GM21529 (cell line): Measurements from ENCODE around the gene C16orf90.

Experiments used
- ATAC-seq: cut with Tn5 transposase; IDR thresholded peaks from one replicate; pipeline ENCODE4 v1.9.1; 2021; ENCODE audit not compliant: unreplicated experiment

The C16orf90 gene

DNA sequence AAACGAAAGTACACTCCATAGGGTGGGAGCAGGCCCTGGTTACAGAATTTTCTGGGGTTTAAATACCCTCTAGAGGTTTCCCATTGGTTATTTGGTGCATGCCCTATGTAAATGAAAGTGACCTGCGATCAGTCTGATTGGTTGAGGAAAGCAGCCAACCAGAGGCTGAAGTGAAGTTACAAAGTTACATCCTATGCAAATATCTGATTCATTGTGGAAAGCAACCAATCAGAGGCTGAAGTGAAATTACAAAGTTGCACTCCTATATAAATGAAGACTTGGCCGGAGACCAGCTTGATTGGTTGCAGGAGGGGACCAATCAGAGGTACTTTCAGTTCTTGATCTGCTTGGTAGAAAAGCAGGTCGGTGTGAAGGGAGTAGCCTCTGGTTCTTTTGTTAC, 27.4 kb downstream of the C16orf90 start:
- ATAC-seq: no peak

DNA sequence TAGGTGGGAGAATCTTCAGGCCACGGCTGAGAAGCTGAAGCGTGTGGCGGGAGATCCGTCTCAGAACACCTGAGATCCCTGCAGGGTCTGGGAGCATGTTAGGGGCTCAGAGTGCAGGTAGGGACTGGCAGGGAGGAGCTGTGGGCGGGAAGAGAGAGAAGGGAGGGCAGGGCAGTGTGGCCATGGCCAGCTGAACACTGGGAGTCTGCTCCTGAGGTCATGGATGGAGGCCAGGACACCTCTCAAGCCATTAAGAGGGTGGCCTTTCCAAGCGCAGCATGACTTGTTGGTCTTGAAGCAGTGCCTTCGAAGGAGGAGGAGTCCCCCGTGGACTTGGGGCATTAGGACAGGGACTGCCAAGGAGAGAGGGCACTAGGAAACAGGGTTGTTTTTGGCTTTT, 28.1 kb downstream of the C16orf90 start:
- no peak for ATAC-seq

DNA sequence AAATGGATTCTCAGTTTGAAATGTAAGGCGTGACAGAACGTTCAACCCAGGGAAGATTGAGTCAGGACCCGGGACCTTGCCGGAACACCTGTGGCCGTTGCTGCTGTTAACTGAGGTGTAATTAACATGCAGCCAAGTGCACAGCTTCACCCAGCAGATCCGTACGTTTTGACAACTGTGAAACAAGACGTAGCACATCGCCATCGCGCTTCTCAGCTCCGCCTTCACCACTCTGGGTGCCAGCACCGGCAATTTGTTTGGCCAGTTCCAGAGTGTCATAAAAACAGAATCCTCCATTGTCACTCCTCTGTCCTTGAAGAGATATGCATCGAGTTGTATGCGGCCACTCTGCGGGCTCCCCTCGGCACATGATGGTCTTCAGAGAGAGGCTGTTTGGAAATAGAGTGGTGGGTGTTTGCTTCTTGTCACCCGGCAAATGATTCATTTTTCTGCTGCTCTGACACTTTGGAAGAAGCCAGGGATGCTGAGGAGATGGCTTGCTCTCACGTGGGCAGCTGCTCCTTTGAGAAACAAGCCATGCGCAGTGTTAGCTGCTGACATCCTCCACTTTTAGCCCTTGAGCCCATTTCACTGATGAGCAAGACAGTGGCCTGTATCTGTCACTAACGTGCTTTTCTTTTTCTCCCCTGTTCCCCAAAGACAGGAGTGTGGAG, 29.2 kb downstream of the C16orf90 start:
- no peak for ATAC-seq

DNA sequence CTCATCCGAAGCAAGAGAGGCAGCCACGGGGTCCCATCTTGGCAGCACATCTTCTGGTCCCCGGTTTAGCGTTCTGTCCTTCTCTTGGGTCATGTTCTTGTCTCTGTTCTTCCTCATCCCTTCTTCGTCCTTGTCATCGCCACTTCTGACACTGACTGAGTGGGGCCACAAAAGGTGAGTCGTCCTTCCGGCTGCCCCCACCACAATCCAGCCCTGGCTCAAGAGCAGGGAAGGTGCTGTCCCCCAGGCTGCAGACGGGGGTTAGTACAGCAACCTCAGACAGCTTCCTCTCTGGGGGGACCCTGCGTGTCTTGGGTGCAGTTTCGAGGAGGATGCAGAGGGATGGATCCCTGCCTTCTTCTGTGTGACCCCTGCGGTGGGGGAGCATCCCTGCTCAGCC, 30.0 kb downstream of the C16orf90 start:
- no peak for ATAC-seq

DNA sequence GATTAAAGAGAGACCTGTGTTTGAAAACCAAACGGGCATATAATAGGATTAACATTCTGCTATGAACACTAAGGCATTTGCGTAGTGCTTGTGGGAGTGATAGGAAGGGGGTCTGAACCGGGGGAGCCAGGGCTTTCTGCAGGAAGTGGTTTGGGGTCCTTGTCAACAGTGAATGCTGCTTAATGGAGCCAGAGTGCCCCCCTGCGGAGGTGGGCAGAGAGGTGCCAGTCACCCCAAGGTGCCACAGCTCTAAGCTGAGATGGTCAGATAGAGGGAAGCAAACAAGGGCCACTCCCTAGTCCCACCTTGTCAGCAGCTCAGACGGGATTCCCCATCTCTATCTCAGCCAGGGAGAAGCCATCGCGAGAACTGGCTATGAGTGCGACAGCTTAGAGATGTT, 34.1 kb downstream of the C16orf90 start:
- ATAC-seq: no peak

DNA sequence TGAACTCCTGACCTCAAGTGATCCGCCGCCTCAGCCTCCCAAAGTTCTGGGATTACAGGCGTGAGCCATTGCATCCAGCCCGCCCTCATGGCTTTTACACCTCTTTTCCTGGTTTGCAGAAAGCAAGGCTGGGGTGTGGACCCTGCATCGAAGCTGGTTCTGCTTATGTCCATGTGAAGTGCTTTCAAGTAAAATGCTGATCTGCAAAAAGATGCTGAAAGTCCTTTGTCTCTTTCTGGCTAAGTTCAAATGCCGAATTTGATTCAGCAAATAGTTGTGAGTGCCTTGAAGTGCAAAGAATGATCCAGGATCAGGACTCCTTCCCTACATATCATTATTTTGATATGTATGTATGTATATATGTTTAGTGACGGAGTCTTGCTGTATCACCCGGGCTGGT, 34.7 kb downstream of the C16orf90 start:
- no peak for ATAC-seq

DNA sequence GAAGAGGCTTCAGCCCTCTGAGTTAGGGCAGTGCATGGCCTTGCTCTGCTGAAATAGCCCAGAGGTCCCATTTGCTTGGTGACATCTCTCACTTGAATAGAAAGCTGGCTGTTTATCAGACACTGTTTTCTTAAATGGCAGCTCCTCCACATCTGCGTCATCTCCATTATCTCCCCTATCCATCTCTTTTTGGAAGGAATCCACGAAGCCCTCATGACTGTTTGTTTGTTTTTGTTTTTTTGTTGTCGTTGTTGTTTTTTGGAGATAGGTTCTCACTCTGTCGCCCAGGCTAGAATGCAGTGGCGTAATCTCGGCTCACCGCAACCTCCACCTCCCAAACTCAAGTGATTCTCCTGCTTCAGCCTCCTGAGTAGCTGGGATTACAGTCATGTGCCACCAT, 35.2 kb downstream of the C16orf90 start:
- ATAC-seq: no peak

DNA sequence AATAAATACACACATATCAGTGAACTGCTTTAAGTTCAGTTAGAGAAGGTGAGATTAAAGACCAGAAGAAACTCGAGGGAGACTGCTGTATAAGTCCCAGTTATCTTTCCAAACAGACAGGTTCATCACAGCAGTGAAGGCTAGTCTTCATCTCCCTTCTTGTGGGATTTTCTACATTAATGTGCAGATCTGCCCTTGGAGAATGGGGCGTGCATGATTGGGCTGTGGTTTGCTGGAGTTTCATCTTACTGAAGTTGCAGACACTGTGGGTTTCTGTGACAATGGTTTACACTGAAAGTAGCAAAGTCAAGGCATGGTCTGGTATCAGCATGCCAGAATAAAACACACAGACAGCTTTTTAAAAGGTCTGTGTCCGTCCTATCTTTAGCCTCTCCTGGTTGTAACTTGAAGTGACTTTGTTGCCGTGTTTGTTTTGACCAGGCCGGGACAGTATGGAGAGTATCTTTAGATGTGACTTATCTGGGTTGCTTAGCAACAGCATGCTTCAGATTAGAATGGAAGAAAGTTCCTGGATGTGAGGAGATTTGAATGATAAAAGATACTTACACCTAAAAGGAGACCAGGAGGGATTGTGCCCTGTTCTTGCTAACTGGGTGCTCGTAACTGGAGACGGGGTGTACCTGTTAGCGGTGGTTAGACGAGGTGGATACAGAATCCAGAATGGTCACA, 35.7 kb downstream of the C16orf90 start:
- no peak for ATAC-seq

DNA sequence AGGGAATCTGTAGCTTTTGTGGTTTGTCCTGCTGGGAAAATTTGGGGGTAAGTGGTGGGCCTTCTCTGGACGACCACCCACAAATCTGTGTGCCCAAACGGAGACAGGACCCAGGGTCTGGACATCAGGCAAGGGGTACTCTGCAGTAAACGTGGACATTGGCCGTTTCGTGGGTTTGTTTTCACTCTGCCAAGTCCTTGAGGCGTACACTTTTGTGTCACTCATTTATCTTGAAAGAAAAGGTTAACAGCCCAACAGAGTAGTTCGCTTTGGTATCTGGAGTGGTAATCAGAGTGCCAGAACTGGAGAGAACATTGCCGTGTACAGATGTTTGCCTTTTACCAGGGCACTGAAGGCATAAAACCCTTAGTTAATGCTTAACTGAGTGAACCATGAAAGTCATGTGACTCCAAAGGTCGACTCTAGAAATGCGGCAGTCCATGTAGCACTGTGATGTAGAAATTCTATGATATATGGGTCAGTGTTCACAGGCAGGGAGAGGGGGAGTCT, 36.4 kb downstream of the C16orf90 start:
- ATAC-seq: no peak

DNA sequence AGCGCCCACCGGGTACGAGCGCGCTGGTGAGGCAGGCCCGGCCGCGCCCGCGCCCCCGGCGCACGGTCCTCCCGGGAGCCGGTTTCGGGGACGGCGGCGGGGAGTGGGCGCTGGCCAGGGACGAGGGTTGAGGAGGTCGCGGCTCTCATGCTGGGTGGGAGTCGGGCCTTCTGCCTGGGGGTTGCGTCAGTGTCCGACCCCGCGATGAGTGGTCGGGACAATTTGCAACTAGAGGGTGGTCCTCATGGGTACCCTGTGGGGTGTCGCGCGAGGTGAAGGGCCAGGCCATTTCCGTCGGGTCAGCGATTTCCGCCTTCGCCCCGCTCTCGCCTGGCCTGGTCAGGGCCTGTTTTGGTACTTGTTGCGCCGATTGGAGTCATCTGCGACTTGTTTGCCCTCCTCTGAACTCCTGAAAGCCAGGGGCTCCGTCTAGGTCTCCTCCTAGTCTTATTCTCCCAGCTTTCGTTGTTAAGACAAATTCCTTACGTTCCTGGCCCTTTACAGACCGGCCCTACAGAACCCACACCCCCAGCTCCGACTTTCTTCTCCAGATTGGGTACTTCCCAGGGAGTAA, 36.9 kb downstream of the C16orf90 start:
- ATAC-seq: no peak

DNA sequence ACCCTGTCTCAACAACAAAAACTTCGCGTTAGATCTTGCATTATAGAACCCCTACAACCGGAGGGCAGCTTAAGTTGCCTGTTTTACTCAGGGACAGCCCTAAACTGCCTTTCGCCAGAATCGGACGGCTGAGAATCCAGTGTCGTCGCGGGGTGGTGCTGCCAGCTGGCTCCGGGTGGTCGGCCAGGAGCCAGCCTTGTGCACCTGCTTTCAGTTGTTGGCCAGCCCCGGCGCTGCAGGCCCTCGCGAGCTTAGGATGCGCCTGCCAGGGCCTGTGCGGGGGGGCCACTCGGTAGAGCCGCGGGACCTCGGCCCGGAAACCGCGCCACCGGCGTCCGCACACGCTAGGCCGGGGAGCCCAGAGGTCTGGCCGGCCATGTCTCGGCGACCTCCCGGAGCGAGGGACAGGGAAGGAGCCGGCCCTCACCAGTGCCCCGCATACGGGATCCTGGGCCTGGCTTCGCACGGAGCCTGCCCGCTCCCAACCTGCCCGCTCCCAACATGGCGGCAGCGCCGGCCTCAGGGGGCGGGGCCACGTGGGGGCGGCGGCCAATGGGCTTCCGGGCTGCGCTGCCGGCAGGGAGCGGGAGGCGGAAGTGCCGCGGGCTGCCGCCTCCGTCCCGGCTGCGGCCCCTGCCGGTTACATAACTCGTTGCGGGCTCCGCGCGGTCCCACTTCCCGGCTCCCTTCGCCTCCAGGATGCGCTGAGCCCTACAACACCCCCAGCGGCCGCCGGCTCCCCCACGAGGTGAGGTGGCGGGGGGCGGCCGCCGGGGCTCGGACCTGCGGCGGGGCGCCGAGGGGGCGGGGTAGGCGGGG, 37.6 kb downstream of the C16orf90 start:
- peak; percentile 80 for ATAC-seq

DNA sequence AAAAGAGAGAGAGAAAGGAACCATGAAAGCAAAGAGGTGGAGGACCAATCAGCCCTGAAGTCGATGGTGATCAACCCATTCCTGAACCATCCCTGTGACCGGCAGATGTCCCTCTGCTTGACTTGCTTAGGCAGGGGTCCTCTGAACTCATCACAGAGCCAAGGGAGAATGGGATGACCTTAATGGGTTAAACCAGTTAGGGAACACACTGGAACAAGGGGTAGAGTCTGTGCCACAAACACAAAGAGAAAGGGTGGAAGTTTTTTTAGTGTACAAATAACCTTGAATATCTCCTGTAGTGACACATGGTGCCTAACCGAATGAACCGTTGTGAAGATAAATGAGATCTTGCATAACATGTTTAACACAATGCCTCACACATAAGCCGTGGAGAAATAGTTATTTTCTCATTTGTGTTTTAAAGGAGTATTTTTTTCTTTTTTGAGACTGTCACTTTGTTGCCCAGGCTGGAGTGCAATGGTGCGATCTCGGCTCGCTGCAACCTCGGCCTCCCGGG, 40.6 kb downstream of the C16orf90 start:
- ATAC-seq: no peak

DNA sequence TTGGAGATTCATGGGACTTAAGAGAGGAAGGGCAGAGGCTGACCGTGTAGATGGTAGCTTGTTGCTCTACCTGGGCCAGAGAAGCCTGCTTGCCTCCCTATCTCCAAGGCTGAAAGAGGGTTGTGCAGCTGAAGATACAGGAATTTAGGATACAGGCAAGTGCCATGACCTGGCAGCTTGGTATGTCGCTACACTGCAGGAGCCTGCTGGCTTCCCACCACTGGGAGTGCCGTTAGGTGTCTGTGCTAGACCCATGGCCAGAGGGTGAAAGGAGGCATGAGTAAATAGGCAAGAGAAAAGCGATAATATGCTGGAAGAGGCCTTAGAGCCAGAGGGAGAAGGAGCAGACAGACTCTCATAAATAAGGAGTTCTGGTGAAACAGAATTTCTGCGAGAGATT, 41.2 kb downstream of the C16orf90 start:
- ATAC-seq: no peak

DNA sequence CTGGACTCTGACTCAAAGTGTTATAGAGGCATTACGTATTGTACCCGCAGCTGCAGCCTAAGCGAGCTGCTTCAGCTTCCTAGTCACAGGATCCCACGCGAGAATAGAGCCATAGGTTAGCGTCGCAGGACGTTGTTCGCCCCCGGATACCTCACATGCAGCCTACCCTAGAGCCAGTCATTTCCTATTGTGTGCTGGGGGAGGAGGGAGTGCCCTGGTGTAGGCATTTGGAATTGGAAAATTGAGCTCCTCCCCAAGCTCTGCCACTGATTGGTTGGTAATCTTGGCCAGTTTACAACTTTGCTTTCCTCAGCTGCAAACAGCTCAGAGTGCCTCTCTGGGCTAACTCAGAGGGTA, 51.3 kb downstream of the C16orf90 start:
- ATAC-seq: peak; percentile 20
